ENCODE data around the gene OSBPL5. TPM values are rescaled to one million over a fixed set of nuclear protein-coding genes. Genes with fewer than 3 reads are reported as not detected.

OSBPL5 gene
- total RNA-seq, 4 donors from 2014 or later = 9.2 to 18.5 (median 14.0) TPM

- peak overlapping the region in 2 of 4 donors; percentile 64 to 68 for H3K4me3 ChIP-seq
- intact Hi-C loops (cut with DNase I; ENCODE audit: low total_unique reads) = loop anchor here (5.0 kb wide), 1 partner anchor 109 kb away; no protein-coding TSS in a partner anchor
- ATAC-seq = no peak
Measured at GRCh38 chr11:3161309-3161708, 3.8 kb downstream of the OSBPL5 start.

GRCh38 chr11:3160252-3161031, 4.7 kb downstream of the OSBPL5 start:
- H3K4me3 ChIP-seq = peak overlapping the region; percentile 57 to 68 (median 64)
- no peaks in the 10 kb centered on the region for H3K36me3 ChIP-seq
- DNase-seq (peak; percentile 68 to 78), ATAC-seq (peak; percentile 71 to 74)
- in situ Hi-C loops (cut with MboI; ENCODE audit: low sequenced_read_pairs in 4 of 4) = no loop called here
- H3K27me3 ChIP-seq = no peaks in the 10 kb centered on the region
- no peak for TF ChIP-seq CTCF (IDR thresholded peaks at IDR 0.05 in 4 of 5, conservative IDR thresholded peaks at IDR 0.05 in 1 of 5)
- no peak for TF ChIP-seq POLR2A (IDR thresholded peaks at IDR 0.05)
- peaks cover 59 to 67% of the 10 kb centered on the region in 2 donors for H3K4me1 ChIP-seq
- intact Hi-C loops (cut with DNase I; ENCODE audit: low total_unique reads) = loop anchor here (5.0 kb wide), 1 partner anchor 108 kb away; no protein-coding TSS in a partner anchor
- peak overlapping the region; percentile 71 to 81 (median 80) for H3K27ac ChIP-seq
- H3K9me3 ChIP-seq = no peaks in the 10 kb centered on the region

More at GRCh38 chr11:3161309-3161708, 3.8 kb downstream of the OSBPL5 start:
- Histone ChIP-seq H3K36me3 (no peaks in the 10 kb centered on the region), H3K4me1 (peaks cover 59 to 70% of the 10 kb centered on the region in 2 donors), H3K27ac (peak overlapping the region; percentile 71 to 81 (median 80)), H3K9me3 (no peaks in the 10 kb centered on the region), H3K27me3 (no peaks in the 10 kb centered on the region)
- in situ Hi-C loops (cut with MboI; ENCODE audit: low sequenced_read_pairs in 4 of 4) = no loop called here
- no peak for TF ChIP-seq CTCF (IDR thresholded peaks at IDR 0.05 in 4 of 5, conservative IDR thresholded peaks at IDR 0.05 in 1 of 5)
- TF ChIP-seq POLR2A (IDR thresholded peaks at IDR 0.05) = no peak
- DNase-seq = peak in 1 of 2 donors; percentile 17

DNA sequence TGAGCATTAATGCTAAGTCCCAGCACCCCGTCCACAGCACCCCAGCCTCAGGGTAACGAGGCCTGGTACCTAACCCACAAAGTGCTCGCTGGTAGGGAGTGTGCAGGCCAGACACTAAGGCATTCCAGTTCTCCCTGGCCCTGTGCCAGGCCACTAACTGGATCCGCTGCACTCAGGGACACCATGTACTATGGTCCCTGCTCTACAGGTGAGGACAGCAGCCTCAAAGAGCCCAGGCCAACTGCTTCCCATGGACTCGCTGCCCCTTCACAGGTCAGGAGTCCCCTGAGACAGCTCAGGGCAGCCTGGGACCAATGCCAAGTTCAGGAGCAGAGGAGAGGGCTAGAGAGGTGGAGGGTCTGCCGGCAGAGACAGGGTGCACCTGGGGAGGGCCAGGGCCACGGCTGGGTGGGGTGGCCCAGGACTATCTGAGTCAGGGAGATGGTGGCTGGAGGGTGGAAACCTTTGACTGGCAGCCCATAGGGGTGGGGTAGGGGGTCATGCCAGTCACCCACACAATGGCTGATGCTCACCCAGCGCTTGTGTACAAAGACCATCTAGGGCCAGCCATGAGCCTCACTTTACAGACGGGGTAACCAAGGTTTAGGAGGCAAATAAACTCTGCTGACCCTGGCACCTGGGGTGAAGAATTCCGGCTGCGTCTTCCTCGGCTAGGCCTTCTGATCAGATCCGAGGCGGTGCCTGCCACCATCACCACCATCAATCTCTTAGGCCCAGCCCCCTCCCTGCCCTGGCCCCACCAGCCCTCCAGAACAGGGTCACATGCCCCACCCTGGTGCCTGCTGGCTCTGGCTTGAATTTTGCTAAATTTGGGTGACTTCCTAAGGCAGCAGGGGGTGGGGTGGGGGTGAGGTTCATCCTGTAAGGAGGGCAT, 5.6 kb downstream of the OSBPL5 start:
- peak overlapping the region; percentile 57 to 68 (median 64) for H3K4me3 ChIP-seq
- intact Hi-C loops (cut with DNase I; ENCODE audit: low total_unique reads) = loop anchor here (5.0 kb wide), 1 partner anchor 107 kb away; no protein-coding TSS in a partner anchor
- TF ChIP-seq POLR2A (IDR thresholded peaks at IDR 0.05) (no peak), CTCF (IDR thresholded peaks at IDR 0.05 in 4 of 5, conservative IDR thresholded peaks at IDR 0.05 in 1 of 5) (no peak)
- no peaks in the 10 kb centered on the region for H3K9me3 ChIP-seq
- H3K36me3 ChIP-seq = no peaks in the 10 kb centered on the region
- H3K4me1 ChIP-seq = peaks cover 62 to 73% of the 10 kb centered on the region in 2 donors
- ATAC-seq = peak; percentile 44 to 55
- peak; percentile 54 to 76 for DNase-seq
- no peaks in the 10 kb centered on the region for H3K27me3 ChIP-seq
- in situ Hi-C loops (cut with MboI; ENCODE audit: low sequenced_read_pairs in 4 of 4) = no loop called here
- peak overlapping the region; percentile 71 to 81 (median 80) for H3K27ac ChIP-seq

DNA sequence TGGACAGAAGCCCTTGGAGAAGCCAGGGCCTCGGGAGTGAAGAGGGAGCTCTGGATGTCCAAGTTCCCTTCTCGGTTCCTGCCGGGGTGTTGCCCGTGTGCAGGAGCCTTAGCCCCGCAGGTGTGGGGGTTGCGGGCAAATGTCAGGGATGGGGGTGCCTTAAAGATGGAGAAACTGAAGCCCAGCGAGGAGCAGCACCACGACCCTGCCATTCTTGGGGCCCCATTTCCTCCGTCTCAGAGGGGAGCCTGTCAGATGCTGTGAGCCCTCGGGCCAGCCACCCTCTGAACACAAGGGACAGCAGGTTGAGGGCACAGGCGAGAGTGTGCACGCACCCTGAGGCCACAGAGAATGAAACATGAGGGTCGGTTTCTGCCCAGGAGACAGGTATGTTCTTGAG, 6.3 kb downstream of the OSBPL5 start:
- intact Hi-C loops (cut with DNase I; ENCODE audit: low total_unique reads) (no loop called here), in situ Hi-C loops (cut with MboI; ENCODE audit: low sequenced_read_pairs in 4 of 4) (no loop called here)
- DNase-seq = peak in 1 of 2 donors; percentile 8
- no peak for ATAC-seq
- H3K4me3 ChIP-seq = no peak overlapping the region
- no peaks in the 10 kb centered on the region for H3K27me3 ChIP-seq
- peaks cover 62 to 73% of the 10 kb centered on the region in 2 donors for H3K4me1 ChIP-seq
- TF ChIP-seq POLR2A (IDR thresholded peaks at IDR 0.05) (no peak), CTCF (IDR thresholded peaks at IDR 0.05 in 4 of 5, conservative IDR thresholded peaks at IDR 0.05 in 1 of 5) (no peak)
- peak overlapping the region; percentile 71 to 81 (median 80) for H3K27ac ChIP-seq
- H3K9me3 ChIP-seq = no peaks in the 10 kb centered on the region
- no peaks in the 10 kb centered on the region for H3K36me3 ChIP-seq

Measured in gastrocnemius medialis (tissue), 4 donors.